Ovary (tissue), 9 donors: Measurements from ENCODE around the gene SARM1. TPM values are rescaled to one million over a fixed set of nuclear protein-coding genes. Genes with fewer than 3 reads are reported as not detected.

ENCODE experiments used
- DNase-seq, 5 donors: peaks; one replicate each; pipeline ENCODE4 v3.0.0-alpha.2; 2019 to 2020
- H3K27ac ChIP-seq, 2 donors: fragments of 200-600 bp; one replicate each; pipeline versions ENCODE4 v1.5.1 to v1.8.0; 2019 to 2022
- H3K27me3 ChIP-seq: fragments of 200-600 bp; one replicate; pipeline ENCODE4 v1.8.0; 2022
- H3K36me3 ChIP-seq: fragments of 200-600 bp; sonication (generic); one replicate; pipeline ENCODE4 v1.5.1; 2019
- H3K4me1 ChIP-seq: one replicate; pipeline ENCODE4 v1.8.1; 2013; ENCODE audit warnings: mild to moderate bottlenecking, moderate library complexity; ENCODE audit not compliant: insufficient read depth
- H3K4me3 ChIP-seq: fragments of 200-600 bp; sonication (generic); one replicate; pipeline ENCODE4 v1.5.1; 2017
- H3K9me3 ChIP-seq, 2 donors: fragments of 200-600 bp in 1 of 2; sonication (generic) in 1 of 2; one replicate each; pipeline versions ENCODE4 v1.5.1 to v1.8.1; 2013 to 2019; ENCODE audit warnings: mild to moderate bottlenecking in 1 of 2, moderate library complexity in 1 of 2
- CTCF ChIP-seq, 3 donors: fragments of 450-650 bp in 2 of 3; fragments of 200-600 bp in 1 of 3; IDR thresholded peaks; one replicate each; pipeline versions ENCODE4 v1.5.1 to v1.8.0; 2016 to 2022; ENCODE audit warnings: antibody characterized with exemption in 3 of 3, mild to moderate bottlenecking in 1 of 3
- EP300 ChIP-seq: sonication (generic); formaldehyde crosslinking; IDR thresholded peaks from one replicate; pipeline ENCODE4 v1.6.1; 2017; ENCODE audit warnings: antibody characterized with exemption
- POLR2A ChIP-seq: fragments of 450-650 bp; IDR thresholded peaks from one replicate; pipeline ENCODE4 v1.6.1; 2017; ENCODE audit warnings: antibody characterized with exemption, mild to moderate bottlenecking, moderate library complexity
- WGBS, 3 donors: extraction: QIAGEN DNeasy Blood & Tissue Kit in 1 of 3; methylation state at CpG; one replicate each; pipeline versions ENCODE4 v1.1.5 to v1.1.7; 2013 to 2017; 5-methylcytosine and 5-hydroxymethylcytosine counted together
- intact Hi-C, 4 donors: fragments of 100-400 bp; cut with DNase I; formaldehyde crosslinking; loops; one replicate each; pipeline versions ENCODE4 v1.11.0 to v1.15.1; 2022 to 2023
- microRNA-seq, 3 donors: library from miRNA; unstranded; fragments of <30 nt; microRNA quantifications; one replicate each; pipeline versions ENCODE4 to v1.2.0, GENCODE V29; 2019 to 2020
- polyA plus RNA-seq, 2 donors: library from polyadenylated mRNA; stranded (reverse); fragments of 200-250 nt in 1 of 2; fragments of 350-450 nt in 1 of 2; fragmentation: Illumina TruSeq in 1 of 2; extraction: RNeasy Lipid Tissue Mini Kit (QIAGEN cat#74804) in 1 of 2; gene quantifications; one replicate each; pipeline ENCODE4 v1.2.3, GENCODE V29; 2013 to 2014
- total RNA-seq, 7 donors: library from RNA; depleted of rRNA in 2 of 7; stranded (reverse); fragments of >200 nt in 2 of 7; fragmentation: NEBNext Ultra II Directional in 3 of 7; extraction: Animal tissue kit (Norgen Biotek cat#: 25700) in 3 of 7; gene quantifications; one replicate each; pipeline versions ENCODE4 v1.1.0 to v1.2.4, GENCODE V29; 2016 to 2023
- donor health status: DM: no; HTN: no; CAD: no; lungs with moderate emphysema.
- donor health status: DM: no; HTN: no; CAD: no.
- donor health status: Bipolar disorder and iron deficiency.
- donor health status: DM: yes; HTN: yes; CAD: no.
- donor health status: DM: no; HTN: no; CAD: no.
- donor health status: DM: yes; HTN: yes; CAD: no.

SARM1 gene
- total and polyA plus RNA-seq, 9 donors, result 7.4 to 21.5 (median 14.1) TPM

GRCh38 chr17:28446716-28447395 is 75.4 kb downstream of the SARM1 start:
- no peak overlapping the region for H3K4me3 ChIP-seq
- TF ChIP-seq CTCF (IDR thresholded peaks at IDR 0.05) (no peak), EP300 (no peak), POLR2A (no peak)
- H3K36me3 ChIP-seq, result no peaks in the 10 kb centered on the region
- WGBS, 3 donors, result 86 to 89% (median 88%) methylated on average over 8 of the region's 8 CpGs
- no peaks in the 10 kb centered on the region for H3K4me1 ChIP-seq
- no peaks in the 10 kb centered on the region for H3K27me3 ChIP-seq
- no peak overlapping the region for H3K27ac ChIP-seq
- H3K9me3 ChIP-seq, result peaks cover 0 to 3% of the 10 kb centered on the region in 2 donors
- intact Hi-C loops, result no loop called here
- no peak for DNase-seq

DNA sequence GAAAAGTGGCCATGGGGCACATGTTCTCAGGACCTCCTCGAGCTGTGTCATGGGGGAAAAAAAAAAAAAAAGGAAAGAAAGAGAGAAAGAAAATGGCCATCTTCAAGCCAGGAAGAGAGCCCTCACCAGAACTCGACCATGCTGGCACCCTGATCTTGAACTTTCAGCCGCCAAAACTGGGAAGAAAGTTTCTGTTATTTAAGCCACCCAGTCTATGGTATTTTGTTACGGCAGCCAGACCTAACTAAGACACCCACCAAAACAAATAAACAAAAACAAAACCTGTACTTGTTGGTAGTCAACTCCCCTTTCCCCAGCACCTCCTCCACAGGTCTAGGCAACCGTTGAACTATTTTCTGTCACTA is 75.9 kb downstream of the SARM1 start:
- H3K4me1 ChIP-seq, result no peaks in the 10 kb centered on the region
- TF ChIP-seq POLR2A (no peak), CTCF (IDR thresholded peaks at IDR 0.05) (no peak), EP300 (no peak)
- no peak overlapping the region for H3K27ac ChIP-seq
- DNase-seq, result no peak
- H3K36me3 ChIP-seq, result no peaks in the 10 kb centered on the region
- no peak overlapping the region for H3K4me3 ChIP-seq
- H3K9me3 ChIP-seq, result peaks cover 0 to 3% of the 10 kb centered on the region in 2 donors
- 60 to 63% (median 63%) methylated on average over 5 of the region's 5 CpGs for WGBS, 3 donors
- H3K27me3 ChIP-seq, result no peaks in the 10 kb centered on the region
- intact Hi-C loops, result no loop called here

- no peaks in the 10 kb centered on the region for H3K9me3 ChIP-seq
- DNase-seq, result no peak
- no peak overlapping the region for H3K27ac ChIP-seq
- 89 to 94% (median 90%) methylated on average over 1 of the region's 1 CpG for WGBS, 3 donors
- intact Hi-C loops, result no loop called here
- no peaks in the 10 kb centered on the region for H3K27me3 ChIP-seq
- H3K4me1 ChIP-seq, result no peaks in the 10 kb centered on the region
- H3K4me3 ChIP-seq, result no peak overlapping the region
- no peaks in the 10 kb centered on the region for H3K36me3 ChIP-seq
- no peak for TF ChIP-seq POLR2A
- no peak for TF ChIP-seq CTCF (IDR thresholded peaks at IDR 0.05)
- TF ChIP-seq EP300, result no peak
Measured at GRCh38 chr17:28449859-28450258, 78.4 kb downstream of the SARM1 start.

Small RNAs within 50 kb of the gene (microRNA-seq; reads per million reads assigned to microRNA genes)
- 0.36 to 1.1 (median 0.75) reads per million in 3 donors for gene MIR4723

Other genes starting within 250 kb of the SARM1 start
- 10 to 100 TPM; 18.7 to 74.4 (median 26.0) TPM for gene TMEM97, start 52.5 kb upstream of the SARM1 start, total RNA-seq
- gene TMEM97, start 52.5 kb upstream of the SARM1 start, polyA plus RNA-seq, result 10 to 100 TPM; 20.3 to 93.0 TPM
- gene IFT20, start 36.2 kb upstream of the SARM1 start, total RNA-seq, result 10 to 100 TPM; 20.2 to 49.2 (median 24.3) TPM
- 10 to 100 TPM; 39.4 to 44.3 TPM for gene IFT20, start 36.2 kb upstream of the SARM1 start, polyA plus RNA-seq
- gene TNFAIP1, start 35.9 kb upstream of the SARM1 start, total RNA-seq, result 10 to 100 TPM; 13.5 to 36.3 (median 31.5) TPM
- 10 to 100 TPM; 13.4 to 37.9 TPM for gene TNFAIP1, start 35.9 kb upstream of the SARM1 start, polyA plus RNA-seq
- gene POLDIP2, start 14.2 kb upstream of the SARM1 start, total RNA-seq, result 10 to 100 TPM; 37.4 to 82.6 (median 59.6) TPM
- 100 to 1,000 TPM in 1 of 2 donors, 10 to 100 TPM in 1; 43.4 to 110 TPM for gene POLDIP2, start 14.2 kb upstream of the SARM1 start, polyA plus RNA-seq
- not detected for gene SEBOX, start 6.5 kb upstream of the SARM1 start, total RNA-seq
- gene SEBOX, start 6.5 kb upstream of the SARM1 start, polyA plus RNA-seq, result not detected
- gene VTN, start 1.4 kb upstream of the SARM1 start, total RNA-seq, result 1 to 10 TPM in 5 of 7 donors, under 1 TPM in 1, not detected in 1; 0.25 to 5.9 (median 4.1) TPM
- gene VTN, start 1.4 kb upstream of the SARM1 start, polyA plus RNA-seq, result 10 to 100 TPM in 1 of 2 donors, 1 to 10 TPM in 1; 1.5 to 20.5 TPM
- gene SLC46A1, start 34.5 kb downstream of the SARM1 start, total RNA-seq, result 10 to 100 TPM in 5 of 7 donors, 1 to 10 TPM in 2; 5.0 to 13.6 (median 12.2) TPM
- gene SLC46A1, start 34.5 kb downstream of the SARM1 start, polyA plus RNA-seq, result 10 to 100 TPM in 1 of 2 donors, 1 to 10 TPM in 1; 4.0 to 32.2 TPM
- gene SLC13A2, start 102.0 kb downstream of the SARM1 start, total RNA-seq, result under 1 TPM in 1 of 7 donors, not detected in 6; 0.95 TPM
- not detected for gene SLC13A2, start 102.0 kb downstream of the SARM1 start, polyA plus RNA-seq
- not detected for gene FOXN1, start 134.7 kb downstream of the SARM1 start, total RNA-seq
- not detected for gene FOXN1, start 134.7 kb downstream of the SARM1 start, polyA plus RNA-seq
- gene UNC119, start 180.9 kb downstream of the SARM1 start, total RNA-seq, result 10 to 100 TPM; 14.4 to 27.3 (median 19.5) TPM
- 10 to 100 TPM; 18.6 to 19.3 TPM for gene UNC119, start 180.9 kb downstream of the SARM1 start, polyA plus RNA-seq
- gene PIGS, start 199.8 kb downstream of the SARM1 start, total RNA-seq, result 10 to 100 TPM; 16.1 to 42.2 (median 33.5) TPM
- gene PIGS, start 199.8 kb downstream of the SARM1 start, polyA plus RNA-seq, result 10 to 100 TPM; 26.6 to 64.8 TPM
- 10 to 100 TPM; 17.1 to 71.5 (median 28.4) TPM for gene ALDOC, start 205.2 kb downstream of the SARM1 start, total RNA-seq
- 10 to 100 TPM; 25.4 to 39.1 TPM for gene ALDOC, start 205.2 kb downstream of the SARM1 start, polyA plus RNA-seq
- gene SPAG5, start 227.3 kb downstream of the SARM1 start, total RNA-seq, result 1 to 10 TPM; 2.1 to 5.0 (median 3.3) TPM
- 1 to 10 TPM; 2.9 to 3.8 TPM for gene SPAG5, start 227.3 kb downstream of the SARM1 start, polyA plus RNA-seq
- 10 to 100 TPM in 3 of 7 donors, 1 to 10 TPM in 4; 3.6 to 16.2 (median 7.9) TPM for gene RSKR, start 242.5 kb downstream of the SARM1 start, total RNA-seq
- gene RSKR, start 242.5 kb downstream of the SARM1 start, polyA plus RNA-seq, result 1 to 10 TPM; 4.1 to 8.7 TPM